GM23338 (cell line): ENCODE measurements around the gene TBC1D14. TPM values are rescaled to one million over a fixed set of nuclear protein-coding genes. Genes with fewer than 3 reads are reported as not detected.

Experiments used
- ATAC-seq: fragments of 200-7000 bp; cut with Tn5 transposase; 3 replicates; pipeline ENCODE4 v1.9.1; 2020
- DNase-seq: peaks from one replicate; pipeline ENCODE4 v3.0.0-alpha.2; 2015; ENCODE audit warnings: low spot score
- H2AFZ ChIP-seq: fragments of 200-600 bp; sonication (generic); 2 replicates; pipeline ENCODE4 v1.8.0; 2016; ENCODE audit warnings: antibody characterized with exemption, mild to moderate bottlenecking, moderate library complexity
- H3F3A ChIP-seq: fragments of 200-600 bp; sonication (generic); replicated peaks from 2 replicates; pipeline ENCODE4 v1.8.0; 2017; ENCODE audit warnings: antibody characterized with exemption, mixed run types, low read depth
- H3K27ac ChIP-seq: fragments of 200-600 bp; sonication (generic); 2 replicates; pipeline ENCODE4 v1.6.1; 2016; ENCODE audit warnings: low read depth
- H3K27me3 ChIP-seq: fragments of 200-600 bp; sonication (generic); 2 replicates; pipeline ENCODE4 v1.8.0; 2016; ENCODE audit warnings: mild to moderate bottlenecking, mixed run types, moderate library complexity; ENCODE audit not compliant: insufficient read depth
- H3K36me3 ChIP-seq: fragments of 200-600 bp; sonication (generic); 2 replicates; pipeline ENCODE4 v1.8.0; 2016; ENCODE audit warnings: mild to moderate bottlenecking; ENCODE audit not compliant: insufficient read depth
- H3K4me1 ChIP-seq: fragments of 200-600 bp; sonication (generic); 2 replicates; pipeline ENCODE4 v1.8.0; 2016; ENCODE audit warnings: mild to moderate bottlenecking, moderate library complexity; ENCODE audit not compliant: insufficient read depth
- H3K4me2 ChIP-seq: fragments of 200-600 bp; sonication (generic); 2 replicates; pipeline ENCODE4 v1.7.1; 2017; ENCODE audit warnings: mixed run types
- H3K4me3 ChIP-seq: fragments of 200-600 bp; sonication (generic); 2 replicates; pipeline ENCODE4 v1.6.1; 2016; ENCODE audit warnings: mixed run types
- H3K79me2 ChIP-seq: fragments of 200-600 bp; sonication (generic); replicated peaks from 2 replicates; pipeline ENCODE4 v1.8.0; 2017; ENCODE audit warnings: mild to moderate bottlenecking; ENCODE audit not compliant: insufficient read depth
- H3K9me2 ChIP-seq: fragments of 200-600 bp; sonication (generic); 2 replicates; pipeline ENCODE4 v1.8.0; 2017; ENCODE audit not compliant: insufficient read depth
- H4K20me1 ChIP-seq: fragments of 200-600 bp; sonication (generic); replicated peaks from 2 replicates; pipeline ENCODE4 v1.8.0; 2017; ENCODE audit warnings: mild to moderate bottlenecking; ENCODE audit not compliant: insufficient read depth
- H3K27ac Mint-ChIP-seq: 2 replicates; pipeline ENCODE4 v1.8.0; 2020; ENCODE audit warnings: inconsistent platforms, mild to moderate bottlenecking, moderate library complexity, mixed read lengths
- H3K27me3 Mint-ChIP-seq: 3 replicates; pipeline ENCODE4 v1.8.0; 2022; ENCODE audit warnings: low read depth, mild to moderate bottlenecking, moderate library complexity, mixed read lengths, inconsistent platforms; ENCODE audit not compliant: insufficient read depth, poor library complexity
- H3K36me3 Mint-ChIP-seq: 3 replicates; pipeline ENCODE4 v1.8.0; 2021; ENCODE audit warnings: low read depth, mild to moderate bottlenecking, inconsistent platforms, moderate library complexity, mixed read lengths
- H3K4me1 Mint-ChIP-seq: 3 replicates; pipeline ENCODE4 v1.8.0; 2020; ENCODE audit warnings: mild to moderate bottlenecking, inconsistent platforms, mixed read lengths
- H3K4me3 Mint-ChIP-seq: 3 replicates; pipeline ENCODE4 v1.8.0; 2021; ENCODE audit warnings: moderate library complexity, mild to moderate bottlenecking, inconsistent platforms, mixed read lengths
- H3K9me3 Mint-ChIP-seq: 3 replicates; pipeline ENCODE4 v1.8.0; 2020; ENCODE audit warnings: moderate library complexity, mild to moderate bottlenecking, inconsistent platforms, mixed read lengths
- CREB1 ChIP-seq: fragments of 250-450 bp; sonication (Bioruptor Pico); IDR thresholded peaks from 2 replicates; pipeline ENCODE4 v1.5.0; 2020; ENCODE audit warnings: low read depth, mild to moderate bottlenecking, moderate library complexity
- ETS1 ChIP-seq: IDR thresholded peaks from 2 replicates; pipeline ENCODE4 v1.6.1; 2016; ENCODE audit warnings: antibody characterized with exemption
- EZH2 ChIP-seq: fragments of 200-600 bp; sonication (generic); IDR thresholded peaks from one replicate; pipeline ENCODE4 v1.8.0; 2017; ENCODE audit warnings: antibody characterized with exemption, mild to moderate bottlenecking, low read depth; ENCODE audit not compliant: unreplicated experiment
- EZH2phosphoT487 ChIP-seq: fragments of 200-600 bp; sonication (generic); IDR thresholded peaks from one replicate; pipeline ENCODE4 v1.8.1; 2018; ENCODE audit warnings: antibody characterized with exemption; ENCODE audit not compliant: unreplicated experiment
- JUNB ChIP-seq: IDR thresholded peaks from one replicate; pipeline ENCODE4 v1.6.1; 2016; ENCODE audit warnings: antibody characterized with exemption; ENCODE audit not compliant: unreplicated experiment
- NANOG ChIP-seq: IDR thresholded peaks from 2 replicates; pipeline ENCODE4 v1.6.1; 2016; ENCODE audit warnings: antibody characterized with exemption, borderline replicate concordance
- POLR2AphosphoS5 ChIP-seq: IDR thresholded peaks from 2 replicates; pipeline ENCODE4 v1.6.1; 2016; ENCODE audit warnings: antibody characterized with exemption, low read depth
- REST ChIP-seq: IDR thresholded peaks from one replicate; pipeline ENCODE4 v1.6.1; 2018; ENCODE audit warnings: antibody characterized with exemption; ENCODE audit not compliant: unreplicated experiment
- STAT1 ChIP-seq: IDR thresholded peaks from one replicate; pipeline ENCODE4 v1.6.1; 2016; ENCODE audit warnings: antibody characterized with exemption; ENCODE audit not compliant: unreplicated experiment
- ZNF114 ChIP-seq: fragments of 250-450 bp; sonication (Bioruptor Pico); IDR thresholded peaks from 2 replicates; pipeline ENCODE4 v1.5.0; 2020; ENCODE audit warnings: mild to moderate bottlenecking, moderate library complexity
- ZNF331 ChIP-seq: fragments of 250-450 bp; sonication (Bioruptor Pico); IDR thresholded peaks from 2 replicates; pipeline ENCODE4 v1.5.0; 2020; ENCODE audit warnings: low read depth, mild to moderate bottlenecking, moderate library complexity
- polyA plus RNA-seq: library from polyadenylated mRNA; unstranded; fragments of >200 nt; fragmentation: Nextera tagmentation; extraction: Ambion mirVana; gene quantifications from 2 replicates; pipeline ENCODE4 v1.2.1, GENCODE V29; 2016
- total RNA-seq: library from RNA; depleted of rRNA; stranded (reverse); fragments of >200 nt; shearing (Covaris generic); gene quantifications from 2 replicates; pipeline ENCODE4 v1.2.3, GENCODE V29; 2014
- TF ChIP-seq, protein P1 (sequence below), 2 experiments: fragments of 200-600 bp in 1 of 2; sonication (generic) in 1 of 2; conservative IDR thresholded peaks; 2 replicates each; pipeline versions ENCODE4 v1.5.1 to v1.6.1; 2016 to 2017; ENCODE audit warnings: antibody characterized with exemption in 2 of 2, low read depth in 2 of 2, mild to moderate bottlenecking in 2 of 2, moderate library complexity in 1 of 2
- TF ChIP-seq, protein P2 (sequence below): fragments of 250-450 bp; sonication (Bioruptor Pico); IDR thresholded peaks from 2 replicates; pipeline ENCODE4 v1.5.0; 2020; ENCODE audit warnings: mild to moderate bottlenecking, moderate library complexity

Gene TBC1D14
- total and polyA plus RNA-seq, 2 experiments from 2014 or later: 18.2 to 59.7 TPM

GRCh38 chr4:7014815-7015214 lies 105.2 kb downstream of the TBC1D14 start:
- Mint-ChIP-seq H3K4me3 (no peak overlapping the region), H3K36me3 (peaks cover 81% of the 10 kb centered on the region), H3K4me1 (peaks cover 6% of the 10 kb centered on the region; the same call in 2 of the 3 replicates), H3K9me3 (no peaks in the 10 kb centered on the region), H3K27ac (no peak overlapping the region), H3K27me3 (peaks cover 2% of the 10 kb centered on the region)
- Histone ChIP-seq H3K27me3 (no peaks in the 10 kb centered on the region), H2AFZ (no peak overlapping the region), H3K27ac (no peak overlapping the region), H3K9me2 (no peaks in the 10 kb centered on the region), H3K79me2 (peaks cover 11% of the 10 kb centered on the region; the same call in 1 of the 2 replicates), H3K4me2 (no peak overlapping the region), H3K36me3 (peaks cover 5% of the 10 kb centered on the region), H3F3A (no peaks in the 10 kb centered on the region), H4K20me1 (peaks cover 31% of the 10 kb centered on the region), H3K4me3 (no peak overlapping the region), H3K4me1 (no peaks in the 10 kb centered on the region)
- TF ChIP-seq CREB1 (no peak), ZNF331 (CRISPR knock-in tag) (no peak), NANOG (no peak), EZH2phosphoT487 (no peak), POLR2AphosphoS5 (no peak), REST (no peak), EZH2 (no peak), ETS1 (no peak), JUNB (no peak), ZNF114 (CRISPR knock-in tag) (no peak), STAT1 (no peak)
- TF ChIP-seq, protein P1, sequence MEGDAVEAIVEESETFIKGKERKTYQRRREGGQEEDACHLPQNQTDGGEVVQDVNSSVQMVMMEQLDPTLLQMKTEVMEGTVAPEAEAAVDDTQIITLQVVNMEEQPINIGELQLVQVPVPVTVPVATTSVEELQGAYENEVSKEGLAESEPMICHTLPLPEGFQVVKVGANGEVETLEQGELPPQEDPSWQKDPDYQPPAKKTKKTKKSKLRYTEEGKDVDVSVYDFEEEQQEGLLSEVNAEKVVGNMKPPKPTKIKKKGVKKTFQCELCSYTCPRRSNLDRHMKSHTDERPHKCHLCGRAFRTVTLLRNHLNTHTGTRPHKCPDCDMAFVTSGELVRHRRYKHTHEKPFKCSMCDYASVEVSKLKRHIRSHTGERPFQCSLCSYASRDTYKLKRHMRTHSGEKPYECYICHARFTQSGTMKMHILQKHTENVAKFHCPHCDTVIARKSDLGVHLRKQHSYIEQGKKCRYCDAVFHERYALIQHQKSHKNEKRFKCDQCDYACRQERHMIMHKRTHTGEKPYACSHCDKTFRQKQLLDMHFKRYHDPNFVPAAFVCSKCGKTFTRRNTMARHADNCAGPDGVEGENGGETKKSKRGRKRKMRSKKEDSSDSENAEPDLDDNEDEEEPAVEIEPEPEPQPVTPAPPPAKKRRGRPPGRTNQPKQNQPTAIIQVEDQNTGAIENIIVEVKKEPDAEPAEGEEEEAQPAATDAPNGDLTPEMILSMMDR (conservative IDR thresholded peaks at IDR 0.05; ENCODE audit: low read depth in 2 of 2): no peak
- TF ChIP-seq, protein P2, sequence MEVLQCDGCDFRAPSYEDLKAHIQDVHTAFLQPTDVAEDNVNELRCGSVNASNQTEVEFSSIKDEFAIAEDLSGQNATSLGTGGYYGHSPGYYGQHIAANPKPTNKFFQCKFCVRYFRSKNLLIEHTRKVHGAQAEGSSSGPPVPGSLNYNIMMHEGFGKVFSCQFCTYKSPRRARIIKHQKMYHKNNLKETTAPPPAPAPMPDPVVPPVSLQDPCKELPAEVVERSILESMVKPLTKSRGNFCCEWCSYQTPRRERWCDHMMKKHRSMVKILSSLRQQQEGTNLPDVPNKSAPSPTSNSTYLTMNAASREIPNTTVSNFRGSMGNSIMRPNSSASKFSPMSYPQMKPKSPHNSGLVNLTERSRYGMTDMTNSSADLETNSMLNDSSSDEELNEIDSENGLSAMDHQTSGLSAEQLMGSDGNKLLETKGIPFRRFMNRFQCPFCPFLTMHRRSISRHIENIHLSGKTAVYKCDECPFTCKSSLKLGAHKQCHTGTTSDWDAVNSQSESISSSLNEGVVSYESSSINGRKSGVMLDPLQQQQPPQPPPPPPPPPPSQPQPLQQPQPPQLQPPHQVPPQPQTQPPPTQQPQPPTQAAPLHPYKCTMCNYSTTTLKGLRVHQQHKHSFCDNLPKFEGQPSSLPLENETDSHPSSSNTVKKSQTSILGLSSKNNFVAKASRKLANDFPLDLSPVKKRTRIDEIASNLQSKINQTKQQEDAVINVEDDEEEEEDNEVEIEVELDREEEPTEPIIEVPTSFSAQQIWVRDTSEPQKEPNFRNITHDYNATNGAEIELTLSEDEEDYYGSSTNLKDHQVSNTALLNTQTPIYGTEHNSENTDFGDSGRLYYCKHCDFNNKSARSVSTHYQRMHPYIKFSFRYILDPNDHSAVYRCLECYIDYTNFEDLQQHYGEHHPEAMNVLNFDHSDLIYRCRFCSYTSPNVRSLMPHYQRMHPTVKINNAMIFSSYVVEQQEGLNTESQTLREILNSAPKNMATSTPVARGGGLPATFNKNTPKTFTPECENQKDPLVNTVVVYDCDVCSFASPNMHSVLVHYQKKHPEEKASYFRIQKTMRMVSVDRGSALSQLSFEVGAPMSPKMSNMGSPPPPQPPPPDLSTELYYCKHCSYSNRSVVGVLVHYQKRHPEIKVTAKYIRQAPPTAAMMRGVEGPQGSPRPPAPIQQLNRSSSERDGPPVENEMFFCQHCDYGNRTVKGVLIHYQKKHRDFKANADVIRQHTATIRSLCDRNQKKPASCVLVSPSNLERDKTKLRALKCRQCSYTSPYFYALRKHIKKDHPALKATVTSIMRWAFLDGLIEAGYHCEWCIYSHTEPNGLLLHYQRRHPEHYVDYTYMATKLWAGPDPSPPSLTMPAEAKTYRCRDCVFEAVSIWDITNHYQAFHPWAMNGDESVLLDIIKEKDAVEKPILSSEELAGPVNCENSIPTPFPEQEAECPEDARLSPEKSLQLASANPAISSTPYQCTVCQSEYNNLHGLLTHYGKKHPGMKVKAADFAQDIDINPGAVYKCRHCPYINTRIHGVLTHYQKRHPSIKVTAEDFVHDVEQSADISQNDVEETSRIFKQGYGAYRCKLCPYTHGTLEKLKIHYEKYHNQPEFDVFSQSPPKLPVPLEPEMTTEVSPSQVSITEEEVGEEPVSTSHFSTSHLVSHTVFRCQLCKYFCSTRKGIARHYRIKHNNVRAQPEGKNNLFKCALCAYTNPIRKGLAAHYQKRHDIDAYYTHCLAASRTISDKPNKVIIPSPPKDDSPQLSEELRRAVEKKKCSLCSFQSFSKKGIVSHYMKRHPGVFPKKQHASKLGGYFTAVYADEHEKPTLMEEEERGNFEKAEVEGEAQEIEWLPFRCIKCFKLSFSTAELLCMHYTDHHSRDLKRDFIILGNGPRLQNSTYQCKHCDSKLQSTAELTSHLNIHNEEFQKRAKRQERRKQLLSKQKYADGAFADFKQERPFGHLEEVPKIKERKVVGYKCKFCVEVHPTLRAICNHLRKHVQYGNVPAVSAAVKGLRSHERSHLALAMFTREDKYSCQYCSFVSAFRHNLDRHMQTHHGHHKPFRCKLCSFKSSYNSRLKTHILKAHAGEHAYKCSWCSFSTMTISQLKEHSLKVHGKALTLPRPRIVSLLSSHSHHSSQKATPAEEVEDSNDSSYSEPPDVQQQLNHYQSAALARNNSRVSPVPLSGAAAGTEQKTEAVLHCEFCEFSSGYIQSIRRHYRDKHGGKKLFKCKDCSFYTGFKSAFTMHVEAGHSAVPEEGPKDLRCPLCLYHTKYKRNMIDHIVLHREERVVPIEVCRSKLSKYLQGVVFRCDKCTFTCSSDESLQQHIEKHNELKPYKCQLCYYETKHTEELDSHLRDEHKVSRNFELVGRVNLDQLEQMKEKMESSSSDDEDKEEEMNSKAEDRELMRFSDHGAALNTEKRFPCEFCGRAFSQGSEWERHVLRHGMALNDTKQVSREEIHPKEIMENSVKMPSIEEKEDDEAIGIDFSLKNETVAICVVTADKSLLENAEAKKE: no peak
- ATAC-seq (no peak), DNase-seq (no peak)
